Cardiac fibroblast (primary cell): ENCODE results near the gene PLEKHN1.

Source experiments
- DNase-seq, 2 donors: peaks; one replicate each; pipeline versions ENCODE4 v3.0.0 to v3.0.0-alpha.2; 2010; ENCODE audit warnings: low read depth in 2 of 2
- H3K4me3 ChIP-seq, 2 donors: replicated peaks in 1 of 2; 1 replicate in 1 of 2; 2 replicates in 1 of 2; pipeline ENCODE4 v1.5.1; 2011; ENCODE audit warnings: low read depth in 2 of 2, low read length in 2 of 2, mild to moderate bottlenecking in 2 of 2, moderate library complexity in 1 of 2
- CTCF ChIP-seq: IDR thresholded peaks from one replicate; pipeline ENCODE4 v1.5.1; 2011; ENCODE audit warnings: low read depth, mild to moderate bottlenecking, low read length, inconsistent platforms

PLEKHN1 gene

DNA sequence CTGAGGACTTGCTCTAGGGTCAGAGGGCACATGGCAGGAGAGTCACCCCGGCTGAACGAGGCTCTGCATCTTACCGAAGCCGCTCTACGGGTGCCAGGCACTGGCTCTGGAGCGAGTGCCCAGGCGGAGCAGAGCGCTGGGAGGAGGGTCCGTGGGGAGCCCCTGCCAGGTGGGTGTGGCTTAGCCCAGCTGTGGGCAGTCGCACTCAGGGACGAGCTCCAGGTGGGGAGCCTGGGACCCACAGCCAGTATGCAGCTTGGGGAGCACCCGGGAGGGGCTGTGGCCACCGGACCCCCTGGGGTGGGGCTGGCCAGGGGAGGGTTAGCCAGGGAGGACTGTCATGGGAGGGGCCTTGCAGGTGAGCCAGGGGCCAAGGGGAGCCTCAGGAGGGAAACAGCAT is 57.4 kb downstream of the PLEKHN1 start:
- H3K4me3 ChIP-seq: no peak overlapping the region
- TF ChIP-seq CTCF: no peak

DNA sequence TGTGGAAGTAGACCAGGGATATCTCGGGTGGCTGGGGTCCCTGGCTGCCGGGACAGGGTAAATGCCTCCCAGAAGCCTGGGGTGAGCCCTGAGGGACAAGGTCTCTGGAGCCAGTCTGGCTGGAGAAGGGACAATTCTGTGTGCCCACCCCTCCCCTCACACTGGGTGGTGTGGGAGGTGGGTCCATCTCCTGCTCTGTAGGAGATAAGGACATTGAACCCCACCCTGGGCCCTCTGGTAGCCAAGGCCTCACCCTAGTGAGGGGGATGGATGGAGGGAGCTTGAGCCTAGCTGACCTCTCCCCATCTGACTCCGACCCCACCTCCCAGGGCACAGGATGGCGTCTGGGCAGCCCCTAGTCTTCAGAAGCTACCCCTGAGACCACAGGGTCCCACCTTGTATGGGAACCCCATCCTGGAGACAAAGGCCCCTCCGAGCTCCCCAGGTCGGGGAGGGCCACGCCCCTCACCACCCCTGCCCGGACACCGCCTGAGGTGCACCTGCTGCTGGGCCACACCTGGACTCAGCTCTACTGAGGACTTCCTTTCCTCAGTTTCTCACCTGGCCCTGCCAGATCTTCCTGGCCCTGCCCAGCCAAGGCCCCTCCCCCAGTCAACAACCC is 58.0 kb downstream of the PLEKHN1 start:
- H3K4me3 ChIP-seq: no peak overlapping the region
- TF ChIP-seq CTCF: no peak
- DNase-seq: no peak

More for the DNA sequence above, 57.4 kb downstream of the PLEKHN1 start:
- no peak for DNase-seq

DNA sequence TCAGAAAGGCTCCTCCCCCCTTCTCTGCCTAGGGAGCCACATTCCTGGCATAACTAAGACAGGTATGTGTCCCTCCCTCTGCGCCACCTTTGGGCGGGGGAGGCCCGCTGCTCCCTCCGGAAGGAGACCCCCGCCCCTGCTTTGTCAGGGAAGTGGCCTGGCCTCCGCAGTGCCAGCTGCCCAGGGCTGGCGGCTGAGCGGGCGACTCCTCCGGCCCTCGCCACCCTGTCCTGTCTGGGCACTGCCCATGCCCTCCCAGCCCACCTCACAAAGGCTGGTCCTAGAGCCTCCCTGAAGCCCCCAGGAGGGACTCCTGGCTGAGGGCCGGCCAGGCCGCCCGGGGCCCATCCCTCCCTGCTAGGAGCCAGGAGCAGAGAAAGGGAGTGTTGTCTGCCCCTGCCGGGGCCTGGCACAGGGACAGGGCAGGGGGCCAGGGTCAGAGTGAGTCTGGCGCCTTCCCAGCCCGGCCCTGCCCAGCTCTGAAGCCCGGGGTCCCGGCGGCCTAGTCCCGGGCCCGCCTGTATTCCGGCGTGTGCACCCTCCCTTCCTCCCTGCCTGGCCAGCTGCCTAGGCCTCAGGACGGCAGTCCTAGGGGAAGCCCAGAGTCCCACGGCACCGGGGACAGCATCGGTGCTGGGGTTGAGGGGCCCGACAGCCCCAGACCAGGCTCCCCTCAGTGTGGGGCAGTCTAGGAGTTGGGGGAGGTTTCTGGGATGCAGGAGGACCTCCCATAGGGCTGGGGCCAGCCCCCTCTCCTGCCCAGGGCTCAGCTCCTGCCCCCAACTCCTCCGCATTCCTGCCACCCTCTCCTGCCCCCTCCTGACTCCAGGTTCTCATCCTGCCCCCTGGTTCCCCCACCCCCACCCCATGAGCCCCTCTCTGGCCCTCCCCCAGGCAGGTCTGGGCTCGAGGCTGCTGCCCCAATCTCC is 58.8 kb downstream of the PLEKHN1 start:
- no peak for TF ChIP-seq CTCF
- peak; percentile 14 to 41 for DNase-seq
- no peak overlapping the region for H3K4me3 ChIP-seq
